K562 (cell line): ENCODE measurements around the gene MAP3K20. TPM values are rescaled to one million over a fixed set of nuclear protein-coding genes. Genes with fewer than 3 reads are reported as not detected.

ENCODE experiments used
- DPF2 ChIP-seq: fragments of 450-650 bp; IDR thresholded peaks from 2 replicates; pipeline ENCODE4 v1.6.1; 2016
- EP400 ChIP-seq: fragments of 450-650 bp; IDR thresholded peaks from 2 replicates; pipeline ENCODE4 v1.6.1; 2017; ENCODE audit warnings: antibody characterized with exemption, mild to moderate bottlenecking, moderate library complexity
- ETV1 ChIP-seq: fragments of 450-650 bp; conservative IDR thresholded peaks from 2 replicates; pipeline ENCODE4 v1.6.1; 2016; ENCODE audit warnings: missing genetic modification characterization, control low read depth, low read depth, missing compliant biosample characterization
- GTF2E2 ChIP-seq: fragments of 200-800 bp; sonication (Bioruptor generic); IDR thresholded peaks from 2 replicates; pipeline ENCODE4 v1.6.1; 2016; ENCODE audit warnings: missing genetic modification characterization, missing compliant biosample characterization
- MEF2A ChIP-seq: IDR thresholded peaks from 2 replicates; pipeline ENCODE4 v1.6.1; 2011; ENCODE audit warnings: low read depth, mild to moderate bottlenecking, low read length, moderate library complexity; ENCODE audit not compliant: control insufficient read depth
- MEF2D ChIP-seq: conservative IDR thresholded peaks from 2 replicates; pipeline ENCODE4 v1.6.1; 2016; ENCODE audit warnings: low read depth, missing genetic modification characterization, missing compliant biosample characterization
- NFE2 ChIP-seq: IDR thresholded peaks from 2 replicates; pipeline ENCODE4 v1.6.1; 2014; ENCODE audit warnings: antibody characterized with exemption, low read depth
- NFE2L1 ChIP-seq: fragments of 450-650 bp; IDR thresholded peaks from 2 replicates; pipeline ENCODE4 v1.6.1; 2016; ENCODE audit warnings: missing genetic modification characterization, low read depth, mild to moderate bottlenecking, missing compliant biosample characterization, moderate library complexity, borderline replicate concordance
- POLR2A ChIP-seq: fragments of 450-650 bp; conservative IDR thresholded peaks from 2 replicates; pipeline ENCODE4 v1.6.1; 2016
- PPARD ChIP-seq: fragments of 250-450 bp; sonication (Bioruptor Pico); IDR thresholded peaks from 2 replicates; pipeline ENCODE4 v1.8.0; 2022; ENCODE audit warnings: inconsistent platforms, mild to moderate bottlenecking, moderate library complexity
- SMARCA4 ChIP-seq: fragments of 450-650 bp; IDR thresholded peaks from 2 replicates; pipeline ENCODE4 v1.6.1; 2016
- TAL1 ChIP-seq: fragments of 450-650 bp; IDR thresholded peaks from 2 replicates; pipeline ENCODE4 v1.6.1; 2016; ENCODE audit warnings: mild to moderate bottlenecking
- TCF3 ChIP-seq: sonication (generic); formaldehyde crosslinking; IDR thresholded peaks from 2 replicates; pipeline ENCODE4 v1.4.0; 2020; ENCODE audit warnings: mild to moderate bottlenecking, missing genetic modification reagents
- polyA plus RNA-seq, 8 experiments: library from polyadenylated mRNA; depleted of rRNA in 4 of 8; stranded (reverse) in 5 of 8; unstranded in 3 of 8; fragments of >200 nt; fragmentation: Nextera tagmentation in 2 of 8; fragmentation: Illumina TruSeq in 1 of 8; extraction: Ambion mirVana in 2 of 8; extraction: Trizol in 1 of 8; gene quantifications; 2 replicates each; pipeline versions ENCODE4 v1.2.1 to v1.2.3, GENCODE V29; 2011 to 2014; ENCODE audit warnings: inconsistent platforms in 1 of 8, missing spikeins in 1 of 8
- total RNA-seq, 7 experiments: library from RNA; depleted of rRNA in 6 of 7; stranded (reverse); fragments of >200 nt in 6 of 7; fragmentation: Illumina TruSeq in 2 of 7; extraction: Trizol in 2 of 7; gene quantifications; 2 replicates each; pipeline versions ENCODE4 v1.2.1 to v1.2.3, GENCODE V29; 2011 to 2021; ENCODE audit warnings: low replicate concordance in 1 of 7
- TF ChIP-seq, protein P1 (sequence below): sonication (generic); formaldehyde crosslinking; IDR thresholded peaks from 2 replicates; pipeline ENCODE4 v1.8.1; 2023; ENCODE audit warnings: mild to moderate bottlenecking, missing genetic modification reagents, moderate library complexity
- TF ChIP-seq, protein P2 (sequence below): fragments of 250-450 bp; sonication (Bioruptor Pico); IDR thresholded peaks from 2 replicates; pipeline ENCODE4 v1.8.0; 2021; ENCODE audit warnings: moderate library complexity, mild to moderate bottlenecking, inconsistent platforms
- TF ChIP-seq, protein P3 (sequence below), 2 experiments: fragments of 450-650 bp; conservative IDR thresholded peaks; 2 replicates each; pipeline ENCODE4 v1.6.1; 2017; ENCODE audit warnings: mild to moderate bottlenecking in 2 of 2, moderate library complexity in 2 of 2
- TF ChIP-seq, protein P4 (sequence below): fragments of 450-650 bp; IDR thresholded peaks from one replicate; pipeline ENCODE4 v1.6.1; 2018; ENCODE audit warnings: mild to moderate bottlenecking, moderate library complexity; ENCODE audit not compliant: partially characterized antibody
- TF ChIP-seq, protein P5 (sequence below): fragments of 250-450 bp; sonication (Bioruptor Pico); IDR thresholded peaks from 2 replicates; pipeline ENCODE4 v1.4.0; 2020; ENCODE audit warnings: mild to moderate bottlenecking
- TF ChIP-seq, protein P6 (sequence below): sonication (generic); formaldehyde crosslinking; IDR thresholded peaks from 2 replicates; pipeline ENCODE4 v1.8.0; 2022; ENCODE audit warnings: mild to moderate bottlenecking, missing genetic modification reagents

The MAP3K20 gene
- total and polyA plus RNA-seq, 9 of the 15 experiments (the other 6 are each of a cell fraction or from before 2014, with no cell fraction given) = 9.8 to 34.2 (median 27.3) TPM

DNA sequence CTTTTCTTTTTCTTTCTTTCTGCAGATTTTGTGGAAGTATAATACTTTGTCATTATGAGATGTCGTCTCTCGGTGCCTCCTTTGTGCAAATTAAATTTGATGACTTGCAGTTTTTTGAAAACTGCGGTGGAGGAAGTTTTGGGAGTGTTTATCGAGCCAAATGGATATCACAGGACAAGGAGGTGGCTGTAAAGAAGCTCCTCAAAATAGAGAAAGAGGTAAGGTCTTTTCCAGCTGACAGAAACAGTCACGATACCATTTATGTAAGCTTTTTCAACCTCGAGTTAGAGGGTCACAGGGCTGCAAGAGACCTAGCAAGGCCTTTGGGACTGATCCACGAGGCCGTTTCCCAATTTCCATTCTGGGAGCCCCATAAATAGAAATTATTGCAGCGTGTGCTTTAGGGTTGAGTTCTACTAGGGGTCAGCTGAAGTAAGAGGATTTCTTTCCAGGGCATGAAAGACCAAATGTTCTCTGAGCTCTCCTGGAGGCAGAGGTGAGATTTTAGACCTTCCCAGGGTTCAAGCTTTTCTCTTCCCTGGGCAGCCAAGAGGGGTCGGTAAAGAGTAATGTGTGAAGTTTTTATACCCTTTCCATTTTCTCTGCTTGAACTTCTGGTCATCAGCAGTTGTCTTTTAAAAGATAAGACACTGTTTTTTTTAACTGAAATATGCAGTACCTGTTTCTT is 15.5 kb downstream of the MAP3K20 start (continued):
- TF ChIP-seq, protein P1, sequence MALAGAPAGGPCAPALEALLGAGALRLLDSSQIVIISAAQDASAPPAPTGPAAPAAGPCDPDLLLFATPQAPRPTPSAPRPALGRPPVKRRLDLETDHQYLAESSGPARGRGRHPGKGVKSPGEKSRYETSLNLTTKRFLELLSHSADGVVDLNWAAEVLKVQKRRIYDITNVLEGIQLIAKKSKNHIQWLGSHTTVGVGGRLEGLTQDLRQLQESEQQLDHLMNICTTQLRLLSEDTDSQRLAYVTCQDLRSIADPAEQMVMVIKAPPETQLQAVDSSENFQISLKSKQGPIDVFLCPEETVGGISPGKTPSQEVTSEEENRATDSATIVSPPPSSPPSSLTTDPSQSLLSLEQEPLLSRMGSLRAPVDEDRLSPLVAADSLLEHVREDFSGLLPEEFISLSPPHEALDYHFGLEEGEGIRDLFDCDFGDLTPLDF (CRISPR knock-in tag) = no peak
- TF ChIP-seq, protein P2, sequence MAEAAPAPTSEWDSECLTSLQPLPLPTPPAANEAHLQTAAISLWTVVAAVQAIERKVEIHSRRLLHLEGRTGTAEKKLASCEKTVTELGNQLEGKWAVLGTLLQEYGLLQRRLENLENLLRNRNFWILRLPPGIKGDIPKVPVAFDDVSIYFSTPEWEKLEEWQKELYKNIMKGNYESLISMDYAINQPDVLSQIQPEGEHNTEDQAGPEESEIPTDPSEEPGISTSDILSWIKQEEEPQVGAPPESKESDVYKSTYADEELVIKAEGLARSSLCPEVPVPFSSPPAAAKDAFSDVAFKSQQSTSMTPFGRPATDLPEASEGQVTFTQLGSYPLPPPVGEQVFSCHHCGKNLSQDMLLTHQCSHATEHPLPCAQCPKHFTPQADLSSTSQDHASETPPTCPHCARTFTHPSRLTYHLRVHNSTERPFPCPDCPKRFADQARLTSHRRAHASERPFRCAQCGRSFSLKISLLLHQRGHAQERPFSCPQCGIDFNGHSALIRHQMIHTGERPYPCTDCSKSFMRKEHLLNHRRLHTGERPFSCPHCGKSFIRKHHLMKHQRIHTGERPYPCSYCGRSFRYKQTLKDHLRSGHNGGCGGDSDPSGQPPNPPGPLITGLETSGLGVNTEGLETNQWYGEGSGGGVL = no peak
- TF ChIP-seq DPF2 = peak; percentile 85
- TF ChIP-seq ETV1 (tag) = 0 out of 2 replicates have a peak, but pooled peaks have one; percentile 29
- TF ChIP-seq MEF2A = peak; percentile 4; the same call in 1 of the 2 replicates
- TF ChIP-seq, protein P3, sequence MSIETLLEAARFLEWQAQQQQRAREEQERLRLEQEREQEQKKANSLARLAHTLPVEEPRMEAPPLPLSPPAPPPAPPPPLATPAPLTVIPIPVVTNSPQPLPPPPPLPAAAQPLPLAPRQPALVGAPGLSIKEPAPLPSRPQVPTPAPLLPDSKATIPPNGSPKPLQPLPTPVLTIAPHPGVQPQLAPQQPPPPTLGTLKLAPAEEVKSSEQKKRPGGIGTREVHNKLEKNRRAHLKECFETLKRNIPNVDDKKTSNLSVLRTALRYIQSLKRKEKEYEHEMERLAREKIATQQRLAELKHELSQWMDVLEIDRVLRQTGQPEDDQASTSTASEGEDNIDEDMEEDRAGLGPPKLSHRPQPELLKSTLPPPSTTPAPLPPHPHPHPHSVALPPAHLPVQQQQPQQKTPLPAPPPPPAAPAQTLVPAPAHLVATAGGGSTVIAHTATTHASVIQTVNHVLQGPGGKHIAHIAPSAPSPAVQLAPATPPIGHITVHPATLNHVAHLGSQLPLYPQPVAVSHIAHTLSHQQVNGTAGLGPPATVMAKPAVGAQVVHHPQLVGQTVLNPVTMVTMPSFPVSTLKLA (conservative IDR thresholded peaks at IDR 0.05) = peak in 1 of 2 experiments; percentile 2; a peak in 1 of 4 replicates
- TF ChIP-seq, protein P4, sequence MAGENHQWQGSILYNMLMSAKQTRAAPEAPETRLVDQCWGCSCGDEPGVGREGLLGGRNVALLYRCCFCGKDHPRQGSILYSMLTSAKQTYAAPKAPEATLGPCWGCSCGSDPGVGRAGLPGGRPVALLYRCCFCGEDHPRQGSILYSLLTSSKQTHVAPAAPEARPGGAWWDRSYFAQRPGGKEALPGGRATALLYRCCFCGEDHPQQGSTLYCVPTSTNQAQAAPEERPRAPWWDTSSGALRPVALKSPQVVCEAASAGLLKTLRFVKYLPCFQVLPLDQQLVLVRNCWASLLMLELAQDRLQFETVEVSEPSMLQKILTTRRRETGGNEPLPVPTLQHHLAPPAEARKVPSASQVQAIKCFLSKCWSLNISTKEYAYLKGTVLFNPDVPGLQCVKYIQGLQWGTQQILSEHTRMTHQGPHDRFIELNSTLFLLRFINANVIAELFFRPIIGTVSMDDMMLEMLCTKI = no peak
- peak; percentile 92 for TF ChIP-seq NFE2
- peak; percentile 42; the same call in 1 of the 2 replicates for TF ChIP-seq POLR2A
- TF ChIP-seq TAL1 = peak; percentile 15; the same call in 1 of the 2 replicates
- peak; percentile 15; the same call in 1 of the 2 replicates for TF ChIP-seq TCF3 (CRISPR knock-in tag)
- peak; percentile 66 for TF ChIP-seq SMARCA4
- TF ChIP-seq, protein P5, sequence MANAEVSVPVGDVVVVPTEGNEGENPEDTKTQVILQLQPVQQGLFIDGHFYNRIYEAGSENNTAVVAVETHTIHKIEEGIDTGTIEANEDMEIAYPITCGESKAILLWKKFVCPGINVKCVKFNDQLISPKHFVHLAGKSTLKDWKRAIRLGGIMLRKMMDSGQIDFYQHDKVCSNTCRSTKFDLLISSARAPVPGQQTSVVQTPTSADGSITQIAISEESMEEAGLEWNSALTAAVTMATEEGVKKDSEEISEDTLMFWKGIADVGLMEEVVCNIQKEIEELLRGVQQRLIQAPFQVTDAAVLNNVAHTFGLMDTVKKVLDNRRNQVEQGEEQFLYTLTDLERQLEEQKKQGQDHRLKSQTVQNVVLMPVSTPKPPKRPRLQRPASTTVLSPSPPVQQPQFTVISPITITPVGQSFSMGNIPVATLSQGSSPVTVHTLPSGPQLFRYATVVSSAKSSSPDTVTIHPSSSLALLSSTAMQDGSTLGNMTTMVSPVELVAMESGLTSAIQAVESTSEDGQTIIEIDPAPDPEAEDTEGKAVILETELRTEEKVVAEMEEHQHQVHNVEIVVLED (CRISPR knock-in tag) = no peak
- peak; percentile 59; the same call in 1 of the 2 replicates for TF ChIP-seq MEF2D (tag)
- TF ChIP-seq, protein P6, sequence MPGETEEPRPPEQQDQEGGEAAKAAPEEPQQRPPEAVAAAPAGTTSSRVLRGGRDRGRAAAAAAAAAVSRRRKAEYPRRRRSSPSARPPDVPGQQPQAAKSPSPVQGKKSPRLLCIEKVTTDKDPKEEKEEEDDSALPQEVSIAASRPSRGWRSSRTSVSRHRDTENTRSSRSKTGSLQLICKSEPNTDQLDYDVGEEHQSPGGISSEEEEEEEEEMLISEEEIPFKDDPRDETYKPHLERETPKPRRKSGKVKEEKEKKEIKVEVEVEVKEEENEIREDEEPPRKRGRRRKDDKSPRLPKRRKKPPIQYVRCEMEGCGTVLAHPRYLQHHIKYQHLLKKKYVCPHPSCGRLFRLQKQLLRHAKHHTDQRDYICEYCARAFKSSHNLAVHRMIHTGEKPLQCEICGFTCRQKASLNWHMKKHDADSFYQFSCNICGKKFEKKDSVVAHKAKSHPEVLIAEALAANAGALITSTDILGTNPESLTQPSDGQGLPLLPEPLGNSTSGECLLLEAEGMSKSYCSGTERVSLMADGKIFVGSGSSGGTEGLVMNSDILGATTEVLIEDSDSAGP (CRISPR knock-in tag) = no peak
- TF ChIP-seq NFE2L1 = peak; percentile 87
- TF ChIP-seq EP400 = peak; percentile 67
- peak; percentile 81; the same call in 1 of the 2 replicates for TF ChIP-seq GTF2E2
- no peak for TF ChIP-seq PPARD (CRISPR knock-in tag)
